NCI-H446 treated with DMSO at 0.1 percent for 48 hours (cell line): ENCODE results near the gene SMIM13.
"Not testable (repeated sequence)": the region's sequence is repeated elsewhere in the genome, so short reads cannot be mapped to it uniquely, and the experiment has no call there.

ENCODE experiments used
- DNase-seq: peaks from one replicate; lab custom pipeline; 2025; lab: John Stamatoyannopoulos, UW

The SMIM13 gene

DNA sequence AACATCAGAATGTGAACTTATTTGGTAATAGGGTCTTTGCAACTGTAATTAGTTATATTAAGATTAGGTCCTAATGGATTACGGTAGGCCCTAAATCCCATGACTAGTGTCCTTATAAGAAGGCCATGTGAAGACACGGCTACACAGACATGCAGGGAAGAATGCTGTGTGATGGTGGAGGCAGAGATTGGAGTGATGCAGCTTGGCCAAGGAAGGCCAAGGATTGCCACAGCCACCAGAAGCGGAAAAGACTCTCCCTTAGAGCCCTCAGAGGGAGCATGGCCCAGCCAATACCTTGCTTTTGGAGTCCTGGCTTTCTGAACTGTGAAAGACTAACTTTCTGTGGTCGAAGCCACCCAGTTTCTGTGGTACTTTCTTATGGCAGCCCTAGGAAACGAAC lies 9.7 kb upstream of the SMIM13 start:
- no peak for DNase-seq

DNA sequence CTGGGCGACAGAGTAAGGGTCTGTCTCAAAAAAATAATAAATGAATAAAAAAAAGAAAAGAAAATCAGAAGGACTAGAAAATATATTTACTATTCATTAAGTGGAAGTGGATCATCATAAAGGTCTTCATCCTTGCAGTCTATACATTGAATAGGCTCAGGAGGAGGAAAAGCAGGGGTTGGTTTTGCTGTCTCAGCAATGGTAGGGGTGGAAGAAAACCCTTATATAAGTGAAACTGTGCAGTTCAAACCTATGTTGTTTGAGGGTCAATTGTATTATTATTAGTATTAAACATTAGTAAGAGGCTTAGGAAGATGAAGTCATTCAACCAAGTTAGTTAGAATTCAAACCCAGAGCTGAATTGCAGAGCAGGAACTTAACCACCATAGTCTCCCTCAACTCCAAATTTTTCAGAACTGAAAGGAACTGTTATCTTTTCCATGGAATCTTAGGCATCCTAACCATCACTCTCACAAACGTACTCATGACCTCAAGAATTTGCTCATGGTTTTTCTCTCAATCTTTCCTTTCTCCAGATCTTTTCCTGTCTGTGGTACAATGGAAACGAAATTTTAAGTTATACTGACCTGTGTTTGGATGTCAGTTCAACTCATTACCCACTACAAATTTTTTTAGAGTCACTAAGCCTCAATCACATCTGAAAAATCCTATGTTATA lies 7.7 kb upstream of the SMIM13 start:
- DNase-seq = no peak

- not testable (repeated sequence) for DNase-seq
Measured at GRCh38 chr6:11087141-11087812, 6.4 kb upstream of the SMIM13 start.

GRCh38 chr6:11089695-11090094 lies 3.9 kb upstream of the SMIM13 start:
- DNase-seq = no peak

DNA sequence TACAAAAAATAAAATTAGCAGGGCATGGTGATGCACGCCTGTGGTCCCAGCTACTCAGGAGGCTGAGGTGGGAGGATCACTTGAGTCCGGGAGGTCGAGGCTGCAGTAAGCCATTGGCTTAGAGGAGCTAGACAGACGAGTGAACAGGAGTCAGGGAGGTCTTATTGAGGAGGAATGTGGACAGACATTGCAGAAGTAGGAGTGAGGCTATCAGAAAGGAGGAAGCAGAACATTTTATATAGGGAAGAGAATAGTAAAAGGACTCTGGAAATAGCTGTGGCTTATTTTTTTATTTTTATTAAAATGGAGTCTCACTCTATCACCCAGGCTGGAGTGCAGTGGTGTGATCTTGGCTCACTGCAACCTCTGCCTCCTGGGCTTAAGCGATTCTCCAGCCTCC lies 2.5 kb upstream of the SMIM13 start:
- DNase-seq = not testable (repeated sequence)

- no peak for DNase-seq
Measured at GRCh38 chr6:11092668-11093375, 812 bp upstream of the SMIM13 start.

DNA sequence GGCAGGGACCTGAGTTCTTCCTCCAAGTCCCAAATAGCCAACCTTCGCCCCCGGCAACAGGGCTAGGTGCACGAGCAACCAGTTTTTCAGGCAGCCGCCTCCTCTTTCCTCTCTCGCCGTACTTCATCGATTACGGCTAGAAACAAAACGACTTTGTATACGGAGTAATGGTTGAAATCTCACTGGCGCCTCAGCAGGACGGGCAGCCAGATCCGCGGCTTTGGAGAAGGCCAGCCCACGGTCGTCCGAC lies 333 bp upstream of the SMIM13 start:
- DNase-seq = no peak

- no peak for DNase-seq
Measured at GRCh38 chr6:11094411-11094851, 797 bp downstream of the SMIM13 start.

- DNase-seq = no peak
Measured at GRCh38 chr6:11094941-11095340, 1.3 kb downstream of the SMIM13 start.

DNA sequence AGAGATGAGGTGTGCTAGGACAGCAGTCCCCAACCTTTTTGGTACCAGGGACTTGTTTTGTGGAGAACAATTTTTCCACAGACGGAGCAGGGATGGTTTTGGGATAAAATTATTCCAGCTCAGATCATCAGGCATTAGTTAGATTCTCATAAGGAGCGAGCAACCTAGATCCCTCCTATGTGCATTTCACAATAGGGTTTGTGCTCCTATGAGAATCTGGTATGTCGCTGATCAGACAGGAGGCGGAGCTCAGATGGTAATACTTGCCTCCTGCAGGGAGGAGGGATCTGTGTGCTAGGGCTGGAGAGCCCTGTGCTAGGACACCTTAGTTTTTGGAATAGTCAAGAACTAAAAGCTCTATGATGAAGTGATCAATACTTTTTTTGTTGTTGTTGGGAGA lies 2.5 kb downstream of the SMIM13 start:
- DNase-seq = peak; percentile 27

DNA sequence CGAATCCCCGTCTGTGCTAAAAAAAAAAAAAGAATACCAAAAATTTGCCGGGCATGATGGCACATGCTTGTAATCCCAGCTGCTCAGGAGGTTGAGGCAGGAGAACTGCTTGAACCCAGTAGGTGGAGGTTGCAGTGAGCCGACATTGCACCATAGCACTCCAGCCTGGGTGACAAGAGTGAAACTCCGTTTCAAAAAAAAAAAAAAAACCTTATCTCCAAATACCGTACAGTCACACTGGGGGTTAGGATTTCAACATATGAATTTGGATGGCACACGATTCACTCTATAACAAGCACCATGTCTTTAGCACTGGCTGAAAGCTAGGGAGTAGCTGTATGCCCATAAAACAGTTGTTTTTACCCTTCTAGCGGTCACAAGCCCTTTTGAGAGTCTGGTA lies 3.8 kb downstream of the SMIM13 start:
- DNase-seq = no peak

DNA sequence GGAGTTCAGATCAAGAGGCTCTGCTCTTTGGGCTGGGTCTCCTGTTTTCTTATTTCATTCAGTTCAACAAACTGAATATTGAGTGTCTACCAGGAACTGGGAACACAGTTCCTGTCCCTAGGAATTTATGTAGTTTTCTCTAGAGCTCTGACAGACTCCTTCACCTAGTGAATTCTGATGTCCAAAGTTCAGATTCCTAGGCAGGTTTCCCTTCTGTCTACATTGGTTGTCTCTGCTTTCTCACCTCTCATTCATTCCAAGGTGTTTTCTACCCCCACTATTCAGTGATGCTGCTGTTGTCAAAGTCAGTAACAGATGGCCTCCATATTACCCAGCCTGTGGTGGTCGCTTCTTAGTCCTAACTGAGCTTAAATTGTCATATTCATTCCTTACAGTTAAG lies 4.4 kb downstream of the SMIM13 start:
- DNase-seq = no peak

- DNase-seq = no peak
Measured at GRCh38 chr6:11101417-11101816, 7.8 kb downstream of the SMIM13 start.

DNA sequence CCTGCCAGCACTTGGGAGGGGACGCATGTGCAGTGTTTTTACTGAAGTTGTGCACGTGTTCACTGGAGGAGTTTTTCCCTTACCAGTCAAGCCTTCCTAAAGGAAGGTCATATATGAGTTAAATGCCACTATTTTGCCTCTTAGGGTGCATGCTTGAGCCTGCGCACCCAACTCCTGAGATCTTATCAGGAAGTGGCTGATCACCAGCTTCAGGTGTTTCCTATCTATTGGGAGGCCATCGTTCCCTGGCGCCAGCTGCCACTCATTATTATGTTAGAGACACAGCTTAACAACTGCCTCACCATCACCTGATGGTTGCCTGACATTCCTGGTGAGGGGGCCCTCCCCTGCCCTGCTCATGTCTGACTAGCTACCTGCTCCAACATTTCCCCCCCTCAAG lies 9.4 kb downstream of the SMIM13 start:
- DNase-seq = no peak

GRCh38 chr6:11108726-11109125 lies 15.1 kb downstream of the SMIM13 start:
- no peak for DNase-seq

DNA sequence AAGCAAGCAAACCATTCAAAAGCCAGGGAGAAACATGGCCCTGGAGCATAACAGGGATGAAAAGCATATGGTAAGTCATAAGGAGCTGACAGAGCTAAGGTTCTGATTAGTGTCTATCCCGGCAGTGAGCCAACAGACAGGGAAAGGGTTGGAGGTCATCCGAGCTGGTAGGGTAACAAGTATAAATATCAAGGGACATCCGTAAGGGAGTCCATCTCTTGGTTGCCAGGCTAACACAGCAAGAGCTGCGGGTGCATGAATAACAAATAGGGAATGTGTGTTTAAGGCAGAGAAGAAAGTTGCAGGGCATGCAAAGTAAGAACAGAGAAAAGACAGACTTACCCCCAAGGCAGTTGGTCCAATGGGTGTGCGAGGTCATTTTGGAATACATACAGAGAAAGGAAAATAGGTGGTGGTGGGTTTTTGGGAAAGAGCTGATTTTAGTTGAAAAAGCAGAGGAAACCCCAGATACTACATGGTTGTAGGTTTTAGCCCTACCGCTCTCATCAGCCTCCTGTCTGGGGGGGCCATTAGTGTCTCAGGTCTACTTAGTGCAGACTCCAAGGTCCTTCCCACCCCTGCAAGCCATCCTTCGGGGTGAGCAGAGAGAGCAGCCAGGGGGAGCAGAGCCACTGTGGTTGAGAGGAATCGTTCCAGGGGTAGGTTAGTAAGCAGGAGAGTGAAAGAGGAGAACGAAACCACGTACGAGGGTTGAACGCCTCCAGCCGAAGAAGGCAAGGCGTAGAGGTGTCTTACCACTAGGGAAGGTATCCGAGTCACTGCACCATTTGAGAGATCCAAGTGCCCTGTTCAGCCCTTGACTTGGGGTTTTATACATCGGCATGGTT lies 17.5 kb downstream of the SMIM13 start, which contains the start of gene ERVFRD-1:
Gene ERVFRD-1, minus strand, starts transcription at position 805 of the 848 bp plus-strand sequence. CDS start 6,415 bp downstream, outside the sequence.
- DNase-seq = no peak

DNA sequence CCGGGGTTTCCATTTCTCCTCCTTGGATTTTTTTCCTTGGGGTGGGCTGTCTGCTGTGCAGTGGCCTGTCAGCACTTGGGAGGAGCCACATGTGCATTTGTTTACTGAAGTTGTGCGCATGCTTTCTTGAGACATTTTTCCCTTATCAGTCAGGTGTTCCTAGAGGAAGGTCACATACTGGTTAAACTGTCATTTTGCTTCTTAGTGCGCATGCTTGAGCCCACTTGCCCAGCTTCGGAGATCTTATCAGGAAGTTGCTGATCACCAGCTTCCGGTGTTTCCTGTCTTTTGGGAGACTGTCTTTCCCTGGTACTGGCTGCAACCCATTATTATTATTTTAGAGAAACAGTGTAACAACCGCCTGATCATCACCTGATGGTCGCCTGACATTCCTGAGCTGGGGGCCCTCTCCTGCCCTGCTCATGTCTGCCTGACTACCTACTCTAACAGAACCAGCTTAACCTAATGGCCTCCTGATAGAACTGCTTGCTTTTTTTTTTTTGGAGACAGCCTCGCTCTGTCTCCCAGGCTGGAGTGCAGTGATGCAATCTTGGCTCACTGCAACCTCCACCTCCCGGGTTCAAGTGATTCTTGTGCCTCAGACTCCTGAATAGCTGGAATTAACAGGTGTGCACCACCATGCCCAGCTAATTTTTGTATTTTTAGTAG lies 18.3 kb downstream of the SMIM13 start:
- no peak for DNase-seq

GRCh38 chr6:11113038-11113437 lies 19.4 kb downstream of the SMIM13 start:
- DNase-seq = peak; percentile 22

GRCh38 chr6:11115808-11116536 lies 22.3 kb downstream of the SMIM13 start:
- not testable (repeated sequence) for DNase-seq

DNA sequence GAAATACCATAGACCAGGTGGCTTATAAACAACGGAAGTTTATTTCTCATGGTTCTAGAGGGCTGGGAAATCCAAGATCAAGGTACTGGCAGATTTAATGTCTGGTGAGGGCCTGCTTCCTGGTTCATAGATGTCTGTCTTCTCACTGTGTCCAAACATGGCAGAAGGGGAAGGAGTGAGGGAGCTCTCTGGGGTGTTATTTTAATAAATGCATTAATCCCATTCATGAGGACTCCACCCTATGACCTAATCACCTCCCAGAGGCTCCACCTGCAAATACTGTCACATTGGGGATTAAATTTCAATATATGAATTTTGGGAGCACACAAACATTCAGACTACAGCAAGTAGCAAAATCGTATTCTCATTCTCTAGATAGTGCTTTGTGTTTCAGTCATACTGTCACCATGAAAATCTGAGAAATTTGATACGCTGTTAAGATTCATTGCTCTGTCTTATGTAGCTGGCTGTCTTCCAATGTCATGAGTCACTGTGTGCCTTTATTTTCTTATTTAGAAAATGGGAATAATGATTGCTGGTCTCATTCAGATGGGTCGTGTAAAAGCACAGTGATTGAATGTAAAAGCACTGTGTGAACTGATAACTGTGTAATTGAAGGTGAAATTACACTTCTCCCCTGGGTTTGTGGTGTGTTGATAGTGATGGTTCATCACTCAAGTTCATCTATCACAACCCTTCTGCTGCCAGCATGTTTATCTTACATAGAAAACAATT lies 26.8 kb downstream of the SMIM13 start:
- DNase-seq = peak; percentile 29
